ENCODE results near the gene HSP90B1. TPM values are rescaled to one million over a fixed set of nuclear protein-coding genes. Genes with fewer than 3 reads are reported as not detected.

Gene HSP90B1
- total and polyA plus RNA-seq, 10 of the 15 experiments (the other 5 are each of a cell fraction or from before 2014, with no cell fraction given), result 254 to 968 (median 560) TPM

GRCh38 chr12:103929046-103929783 lies 995 bp upstream of the HSP90B1 start (continued):
- TF ChIP-seq CBFB (IDR thresholded peaks at IDR 0.05; ENCODE audit: low read depth), result no peak; the same call in none of the 2 replicates
- TF ChIP-seq CHD4 (IDR thresholded peaks at IDR 0.05), result no peak
- peak; percentile 22; the same call in 1 of the 2 replicates for TF ChIP-seq PAX5 (IDR thresholded peaks at IDR 0.05; ENCODE audit: borderline replicate concordance, low read depth, low read length)
- no peak for TF ChIP-seq BMI1 (IDR thresholded peaks at IDR 0.05; ENCODE audit: borderline replicate concordance)
- peak; percentile 40; the same call in 1 of the 2 replicates for TF ChIP-seq NKRF (conservative IDR thresholded peaks at IDR 0.05)
- TF ChIP-seq CBX5 (IDR thresholded peaks at IDR 0.05; ENCODE audit: low read depth), result no peak
- TF ChIP-seq IKZF1 (conservative IDR thresholded peaks at IDR 0.05), result peak; percentile 69; the same call in 1 of the 2 replicates
- peak in 1 of 2 experiments; percentile 62; a peak in 2 of 4 replicates for TF ChIP-seq ETV6 (conservative IDR thresholded peaks at IDR 0.05 in 1 of 2, IDR thresholded peaks at IDR 0.05 in 1 of 2; ENCODE audit: borderline replicate concordance in 1 of 2, low read depth in 1 of 2)
- TF ChIP-seq HDAC2 (IDR thresholded peaks at IDR 0.05), result no peak; the same call in 1 of the 2 replicates
- peak in 1 of 2 experiments; percentile 53; a peak in 2 of 4 replicates for TF ChIP-seq EP300 (IDR thresholded peaks at IDR 0.05; ENCODE audit: borderline replicate concordance in 1 of 2, control insufficient read depth in 1 of 2, low read depth in 2 of 2, low read length in 2 of 2)
- peak; percentile 76 for TF ChIP-seq SMARCA5 (IDR thresholded peaks at IDR 0.05)
- TF ChIP-seq MYB (IDR thresholded peaks at IDR 0.05; ENCODE audit: borderline replicate concordance, low read depth, low read length), result no peak
- TF ChIP-seq GATAD2B (conservative IDR thresholded peaks at IDR 0.05; ENCODE audit: low read depth), result peak; percentile 64; the same call in 1 of the 2 replicates
- peak; percentile 85 for TF ChIP-seq POLR2AphosphoS5 (IDR thresholded peaks at IDR 0.05; ENCODE audit: low read length)
- TF ChIP-seq, protein P1, sequence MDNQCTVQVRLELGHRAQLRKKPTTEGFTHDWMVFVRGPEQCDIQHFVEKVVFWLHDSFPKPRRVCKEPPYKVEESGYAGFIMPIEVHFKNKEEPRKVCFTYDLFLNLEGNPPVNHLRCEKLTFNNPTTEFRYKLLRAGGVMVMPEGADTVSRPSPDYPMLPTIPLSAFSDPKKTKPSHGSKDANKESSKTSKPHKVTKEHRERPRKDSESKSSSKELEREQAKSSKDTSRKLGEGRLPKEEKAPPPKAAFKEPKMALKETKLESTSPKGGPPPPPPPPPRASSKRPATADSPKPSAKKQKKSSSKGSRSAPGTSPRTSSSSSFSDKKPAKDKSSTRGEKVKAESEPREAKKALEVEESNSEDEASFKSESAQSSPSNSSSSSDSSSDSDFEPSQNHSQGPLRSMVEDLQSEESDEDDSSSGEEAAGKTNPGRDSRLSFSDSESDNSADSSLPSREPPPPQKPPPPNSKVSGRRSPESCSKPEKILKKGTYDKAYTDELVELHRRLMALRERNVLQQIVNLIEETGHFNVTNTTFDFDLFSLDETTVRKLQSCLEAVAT (IDR thresholded peaks at IDR 0.05), result 0 out of 2 replicates have a peak, but pooled peaks have one; percentile 19
- TF ChIP-seq MTA3 (IDR thresholded peaks at IDR 0.05; ENCODE audit: borderline replicate concordance, low read length), result peak; percentile 63; the same call in 1 of the 2 replicates
- TF ChIP-seq EED (IDR thresholded peaks at IDR 0.05; ENCODE audit: low read depth), result peak; percentile 73
- no peak for TF ChIP-seq CBX3 (IDR thresholded peaks at IDR 0.05; ENCODE audit: borderline replicate concordance, low read depth)
- TF ChIP-seq MXI1 (IDR thresholded peaks at IDR 0.05; ENCODE audit: low read depth, low read length), result peak; percentile 71; the same call in 1 of the 2 replicates
- TF ChIP-seq ATF3 (IDR thresholded peaks at IDR 0.05; ENCODE audit: borderline replicate concordance, extremely low read depth, low read depth, low read length), result no peak
- peak; percentile 41; the same call in 1 of the 2 replicates for TF ChIP-seq CREM (IDR thresholded peaks at IDR 0.05; ENCODE audit: low read depth)
- TF ChIP-seq FOXM1 (IDR thresholded peaks at IDR 0.05; ENCODE audit: low read depth, low read length), result peak; percentile 62
- 0 out of 2 replicates have a peak, but pooled peaks have one; percentile 2 for TF ChIP-seq TCF7 (IDR thresholded peaks at IDR 0.05; ENCODE audit: borderline replicate concordance)
- 0 out of 2 replicates have a peak, but pooled peaks have one; percentile 40 for TF ChIP-seq MEF2A (IDR thresholded peaks at IDR 0.05; ENCODE audit: insufficient read depth, low read depth, low read length)
- no peak for TF ChIP-seq NFXL1 (IDR thresholded peaks at IDR 0.05; ENCODE audit: borderline replicate concordance)
- TF ChIP-seq MTA2 (IDR thresholded peaks at IDR 0.05; ENCODE audit: low read depth), result peak; percentile 18
- TF ChIP-seq JUNB (IDR thresholded peaks at IDR 0.05), result no peak
- TF ChIP-seq NFIC (IDR thresholded peaks at IDR 0.05; ENCODE audit: low read depth, low read length), result peak; percentile 7; the same call in 1 of the 2 replicates
